COLO829 (cell line): ENCODE measurements around the gene GRK5.

Experiments used
- DNase-seq: peaks from one replicate; pipeline ENCODE4 v3.0.0; 2012; ENCODE audit warnings: low spot score

The GRK5 gene

GRCh38 chr10:119316729-119317097 is 109.3 kb downstream of the GRK5 start:
- peak; percentile 68 for DNase-seq

GRCh38 chr10:119318411-119319160 is 111.2 kb downstream of the GRK5 start:
- no peak for DNase-seq

- DNase-seq, result no peak
These were observed 112.0 kb downstream of the GRK5 start for GRCh38 chr10:119319161-119319919.

- no peak for DNase-seq
These were observed 112.5 kb downstream of the GRK5 start for GRCh38 chr10:119319920-119320258.

GRCh38 chr10:119320981-119321380 is 113.6 kb downstream of the GRK5 start:
- no peak for DNase-seq

GRCh38 chr10:119323085-119324016 is 116.0 kb downstream of the GRK5 start:
- no peak for DNase-seq

- DNase-seq, result no peak
These were observed 117.8 kb downstream of the GRK5 start for GRCh38 chr10:119325131-119325530.

- DNase-seq, result no peak
These were observed 118.8 kb downstream of the GRK5 start for GRCh38 chr10:119326167-119326566.

GRCh38 chr10:119327096-119327745 is 119.8 kb downstream of the GRK5 start:
- no peak for DNase-seq

GRCh38 chr10:119328223-119328622 is 120.9 kb downstream of the GRK5 start:
- DNase-seq, result no peak

- DNase-seq, result no peak
These were observed 123.0 kb downstream of the GRK5 start for GRCh38 chr10:119330342-119330741.

GRCh38 chr10:119331061-119331460 is 123.7 kb downstream of the GRK5 start:
- no peak for DNase-seq

- no peak for DNase-seq
These were observed 125.9 kb downstream of the GRK5 start for GRCh38 chr10:119333146-119333792.

GRCh38 chr10:119335671-119336353 is 128.4 kb downstream of the GRK5 start:
- DNase-seq, result no peak

- no peak for DNase-seq
These were observed 129.2 kb downstream of the GRK5 start for GRCh38 chr10:119336599-119336998.

GRCh38 chr10:119337223-119337622 is 129.9 kb downstream of the GRK5 start:
- no peak for DNase-seq

- DNase-seq, result no peak
These were observed 130.5 kb downstream of the GRK5 start for GRCh38 chr10:119337796-119338432.

- DNase-seq, result no peak
These were observed 131.7 kb downstream of the GRK5 start for GRCh38 chr10:119339109-119339508.

- DNase-seq, result no peak
These were observed 133.6 kb downstream of the GRK5 start for GRCh38 chr10:119340893-119341458.
